ENCODE results near the gene ZFYVE9.
A peak's percentile ranks its signal among the peaks of the same experiment; 100 is the strongest.
"Not testable (repeated sequence)": the region's sequence is repeated elsewhere in the genome, so short reads cannot be mapped to it uniquely, and the experiment has no call there.

ZFYVE9 gene

DNA sequence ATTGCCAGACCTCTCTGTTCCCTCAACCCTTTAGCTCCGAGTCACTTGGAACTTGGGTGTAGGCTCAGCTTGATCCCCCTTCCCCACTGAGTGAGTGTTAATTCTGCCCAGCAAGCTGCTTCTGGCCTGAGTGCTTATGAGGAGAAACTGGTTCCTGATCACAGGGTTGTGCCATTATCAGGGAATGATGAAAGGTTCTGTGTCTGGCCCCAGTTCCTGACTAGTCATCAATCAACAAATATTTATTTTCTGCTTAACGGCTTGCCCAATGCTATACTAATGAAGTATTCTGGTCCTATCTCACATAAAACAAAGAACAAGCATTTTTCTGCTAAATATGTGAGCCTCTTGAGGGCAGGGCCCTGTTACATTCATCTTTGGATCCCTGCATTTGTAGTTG is 203.4 kb downstream of the ZFYVE9 start:
- no peak for DNase-seq

DNA sequence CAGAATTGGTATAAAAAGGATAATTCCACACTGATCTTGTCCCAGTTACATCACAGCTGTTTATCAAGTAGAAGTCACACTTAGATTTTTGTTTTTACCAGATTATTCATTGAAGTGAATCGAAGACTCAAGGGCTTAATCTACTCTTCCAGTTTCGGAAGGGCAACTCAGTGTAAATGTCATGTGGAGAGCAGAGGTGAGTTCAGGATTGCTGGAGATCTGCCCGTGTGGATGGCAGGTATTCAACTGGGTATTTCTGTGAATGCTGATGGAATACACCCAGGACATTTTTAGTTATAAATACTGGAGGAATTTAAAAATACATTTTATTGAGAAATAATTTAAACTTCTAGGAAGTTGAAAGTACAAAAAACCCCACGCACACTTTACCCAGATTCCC is 204.8 kb downstream of the ZFYVE9 start:
- no peak for DNase-seq

DNA sequence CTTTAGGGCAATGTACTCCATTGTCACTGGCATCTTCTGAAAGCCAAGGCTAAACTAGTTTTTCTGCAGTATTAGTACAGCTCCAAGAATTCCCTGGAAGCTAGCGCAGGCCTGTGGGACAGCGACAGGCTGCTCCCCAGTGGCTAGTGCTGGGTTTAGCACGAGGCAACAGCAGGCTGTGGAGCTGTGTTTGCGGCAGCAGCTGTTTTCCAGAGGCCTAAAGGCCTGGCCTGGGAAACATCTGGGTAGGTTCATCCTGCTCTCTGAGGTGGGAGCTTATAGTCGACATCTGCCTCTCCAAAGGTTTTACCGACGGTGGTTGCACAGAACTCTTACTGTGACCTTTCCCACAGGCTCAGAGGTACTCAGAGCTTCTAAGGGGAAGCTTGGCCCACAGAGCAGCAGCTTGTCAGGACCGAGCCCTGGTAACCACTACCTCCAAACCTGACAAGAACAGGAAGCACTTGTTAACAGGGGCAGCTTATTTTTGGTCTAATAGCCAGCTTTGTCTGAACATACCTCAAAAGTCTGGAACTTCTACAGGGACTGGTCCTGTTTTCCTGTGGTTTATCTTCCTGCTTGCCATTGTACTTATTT is 206.9 kb downstream of the ZFYVE9 start:
- DNase-seq, result no peak

DNA sequence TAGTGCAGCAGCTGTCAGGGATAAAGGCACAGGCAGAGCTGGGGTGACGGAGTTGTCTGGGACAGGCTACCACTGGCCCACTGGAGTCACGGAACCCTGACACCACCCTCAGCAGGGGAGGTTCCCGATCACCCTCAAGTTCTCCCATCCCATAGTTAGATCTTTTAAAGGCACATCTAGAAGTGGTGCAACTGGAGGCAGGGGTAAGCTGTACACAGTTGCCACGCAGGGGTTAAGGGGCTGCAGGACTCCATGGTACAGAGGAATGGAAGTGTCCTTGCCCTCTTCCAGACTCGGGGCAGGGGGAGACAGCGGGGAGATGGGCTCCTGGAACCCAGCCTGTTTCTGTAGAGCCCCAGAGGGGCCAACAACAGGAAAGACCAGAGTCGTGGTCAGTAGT is 210.8 kb downstream of the ZFYVE9 start:
- DNase-seq, result no peak

DNA sequence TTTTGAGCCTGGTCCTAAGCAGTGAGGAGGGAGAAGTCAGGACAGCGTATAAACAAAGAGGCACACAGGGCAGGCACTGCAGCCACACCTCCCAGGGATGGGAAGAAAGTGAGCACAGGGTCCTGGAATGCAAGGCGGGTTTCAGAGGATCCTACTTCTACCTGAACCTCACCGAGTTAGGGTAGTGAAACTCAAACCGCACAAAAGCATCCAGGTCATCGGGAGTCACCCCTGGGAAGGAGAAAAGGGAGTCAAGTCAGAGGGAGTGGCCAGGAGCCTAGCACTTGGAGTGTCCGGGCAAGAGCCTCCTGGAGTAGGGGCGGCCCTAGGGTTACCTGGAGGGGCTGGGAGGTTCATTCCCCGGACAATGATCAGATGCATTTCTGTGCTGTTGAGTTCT is 213.5 kb downstream of the ZFYVE9 start:
- no peak for DNase-seq

DNA sequence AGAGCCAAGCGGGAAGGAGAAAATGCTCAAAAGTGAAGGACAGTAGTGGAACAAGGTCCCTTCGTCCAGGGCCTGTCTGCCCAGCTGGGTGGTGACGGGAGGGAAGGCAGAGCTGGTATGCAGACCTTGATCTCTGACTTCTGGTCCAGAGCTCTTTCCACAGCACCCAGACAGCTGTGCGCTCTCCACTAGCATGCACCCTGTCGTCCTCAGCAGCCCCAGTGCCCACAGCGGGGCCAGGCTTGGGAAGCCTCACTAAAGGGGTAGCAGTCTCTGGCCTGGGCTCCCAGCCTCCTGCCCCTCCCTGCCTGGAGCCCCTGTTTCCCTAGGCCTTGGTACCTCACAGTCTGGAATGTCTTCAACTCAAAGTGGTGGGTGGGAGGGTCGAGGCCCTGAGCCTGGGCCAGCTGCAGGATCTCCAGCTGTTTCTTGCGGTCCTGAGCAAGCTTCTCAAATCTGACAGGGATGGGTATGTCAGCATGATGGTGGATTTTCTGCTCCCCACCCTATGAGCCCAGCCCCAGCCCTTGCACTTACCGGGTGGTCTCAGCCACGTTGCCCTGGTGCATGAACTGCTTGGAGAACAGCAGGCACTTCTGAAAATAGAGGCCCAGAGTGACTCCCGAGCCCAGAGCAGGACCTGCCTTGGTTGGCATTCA is 214.1 kb downstream of the ZFYVE9 start:
- DNase-seq, result no peak

DNA sequence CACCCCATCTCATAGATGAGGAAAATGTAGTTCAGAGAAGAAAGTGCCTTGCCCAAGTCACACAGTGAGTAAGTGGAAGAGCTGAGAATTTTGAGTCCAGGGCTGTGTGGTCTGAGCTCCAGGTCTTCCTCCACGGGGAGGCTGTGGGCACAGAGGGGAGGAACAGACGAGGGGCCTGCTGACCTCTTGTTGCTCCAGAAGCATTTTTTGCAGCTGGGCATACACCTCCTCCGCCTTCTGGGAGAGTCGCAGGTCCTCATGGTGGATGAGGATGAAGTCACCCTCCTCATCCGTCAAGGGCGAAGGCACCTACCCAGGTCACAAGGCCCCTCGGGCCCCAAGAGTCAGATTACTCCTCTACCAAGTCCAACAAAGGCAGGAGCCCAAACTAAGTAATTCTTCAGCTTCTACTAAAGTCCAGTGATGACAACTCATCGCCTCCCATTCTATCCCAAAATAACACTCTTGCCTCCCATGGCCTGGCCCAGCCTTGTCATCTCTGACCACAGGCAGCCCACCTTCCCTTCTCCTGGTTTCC is 215.0 kb downstream of the ZFYVE9 start:
- no peak for DNase-seq

DNA sequence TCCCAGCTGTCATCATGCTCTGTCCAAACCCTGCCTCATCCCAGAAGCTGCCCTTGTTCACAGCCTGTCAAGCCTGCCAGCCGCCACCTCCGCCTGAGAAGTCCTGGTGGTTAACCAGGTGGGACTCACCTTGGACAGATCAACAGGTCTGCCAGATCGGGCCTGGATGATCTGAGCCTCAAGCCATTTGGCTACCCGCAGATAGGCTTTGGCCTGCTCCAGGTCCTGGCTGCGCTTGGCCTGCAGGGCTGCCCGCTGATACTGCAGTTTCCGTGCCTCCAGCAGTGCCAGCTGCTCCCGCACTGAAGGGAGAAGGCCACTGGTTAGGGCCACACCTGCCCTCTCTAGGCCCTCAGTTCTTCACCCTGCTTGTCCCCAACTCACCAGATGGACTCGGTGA is 215.5 kb downstream of the ZFYVE9 start:
- DNase-seq, result no peak

DNA sequence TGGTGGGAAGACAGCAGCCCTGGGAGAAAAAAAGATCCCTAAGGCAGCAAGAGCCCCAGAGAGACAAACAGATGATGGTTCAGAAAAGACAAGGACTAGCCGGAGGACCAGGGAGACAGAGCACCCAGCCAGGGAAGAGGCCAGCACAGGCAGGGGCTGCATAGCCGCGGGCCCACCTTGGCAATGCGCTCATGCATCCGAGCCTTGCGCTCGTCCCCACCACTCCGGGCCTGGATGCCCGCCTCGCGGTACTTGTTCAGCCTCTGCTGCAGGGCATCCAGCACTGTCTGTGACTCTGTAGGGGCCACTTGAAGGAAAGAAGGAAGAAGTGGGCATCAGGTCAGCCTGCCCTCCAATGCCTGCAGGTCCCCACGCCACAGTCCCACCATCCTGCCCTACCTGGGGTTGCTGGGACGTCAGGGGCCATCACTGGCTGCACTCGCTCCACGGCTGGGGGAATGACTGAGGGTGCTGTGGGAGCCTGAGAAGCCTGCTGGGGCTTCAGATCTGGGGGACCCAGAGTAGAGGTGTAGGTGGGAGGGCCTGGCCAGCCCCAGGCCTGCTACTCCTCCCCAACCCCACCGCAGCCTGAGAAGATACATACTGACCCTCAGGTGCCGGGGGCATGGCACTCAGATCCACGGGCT is 217.1 kb downstream of the ZFYVE9 start:
- no peak for DNase-seq

DNA sequence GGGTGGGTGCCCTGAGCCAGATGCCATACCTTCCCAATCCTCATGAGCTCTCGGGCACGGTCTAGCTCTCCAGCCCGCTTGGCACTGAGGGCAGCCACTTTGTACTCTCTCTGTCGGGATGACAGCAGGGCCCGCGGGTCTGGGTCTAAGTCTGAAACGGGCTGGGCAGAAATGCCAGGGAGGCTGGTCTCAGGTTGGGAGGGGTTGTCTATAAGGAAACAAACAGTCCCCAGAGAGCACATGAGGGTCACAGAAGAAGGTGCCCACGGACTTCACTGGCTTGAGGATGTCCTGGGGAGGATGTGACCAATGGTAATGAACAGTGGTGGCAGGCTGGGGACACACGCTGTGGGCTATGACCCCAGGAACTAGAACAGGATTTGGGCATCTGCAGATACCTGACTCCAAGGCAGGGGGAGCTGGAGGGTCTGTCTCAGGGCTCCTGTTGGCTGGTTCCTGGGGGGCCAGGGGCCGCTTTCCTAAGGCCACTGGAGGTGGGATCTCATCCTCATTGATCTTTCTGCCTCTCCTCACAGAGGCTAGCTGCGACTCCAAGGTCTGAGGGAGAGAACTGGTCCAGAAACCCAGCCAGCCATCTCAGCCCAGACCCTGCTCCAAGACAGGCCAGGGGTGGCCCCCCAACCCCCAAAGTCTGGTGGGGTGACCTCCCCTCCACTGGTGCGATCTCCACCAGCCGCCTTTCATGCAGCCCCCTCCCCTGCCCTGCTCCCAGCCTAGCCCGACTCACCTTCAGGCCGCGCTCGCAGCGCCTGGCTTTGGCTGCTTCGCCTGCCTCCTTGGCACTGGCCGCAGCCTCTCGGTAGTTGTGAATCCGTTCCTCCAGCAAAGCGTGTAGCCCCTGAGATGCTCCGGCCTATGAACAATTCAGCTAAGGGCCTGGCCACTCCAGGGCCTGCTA is 218.0 kb downstream of the ZFYVE9 start:
- DNase-seq, result no peak

DNA sequence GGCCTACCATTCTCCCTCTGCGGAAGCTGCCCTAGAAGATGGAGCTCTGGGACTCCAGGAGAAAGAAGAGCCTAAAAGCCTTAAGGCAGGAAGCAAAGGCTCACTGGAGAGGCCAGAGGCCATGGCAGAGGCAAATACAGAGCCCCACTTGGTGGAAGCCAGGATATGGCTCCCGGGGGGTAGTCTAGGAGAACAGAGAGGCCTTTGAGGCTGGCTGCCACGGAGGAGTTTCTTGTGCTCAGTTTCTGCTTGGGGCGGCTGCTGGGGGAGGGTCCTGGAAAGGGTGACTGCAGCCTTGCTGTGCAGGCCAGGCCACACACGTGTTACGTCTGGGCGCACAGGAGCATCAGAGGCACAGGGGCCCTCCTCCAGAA is 218.7 kb downstream of the ZFYVE9 start:
- DNase-seq, result no peak

DNA sequence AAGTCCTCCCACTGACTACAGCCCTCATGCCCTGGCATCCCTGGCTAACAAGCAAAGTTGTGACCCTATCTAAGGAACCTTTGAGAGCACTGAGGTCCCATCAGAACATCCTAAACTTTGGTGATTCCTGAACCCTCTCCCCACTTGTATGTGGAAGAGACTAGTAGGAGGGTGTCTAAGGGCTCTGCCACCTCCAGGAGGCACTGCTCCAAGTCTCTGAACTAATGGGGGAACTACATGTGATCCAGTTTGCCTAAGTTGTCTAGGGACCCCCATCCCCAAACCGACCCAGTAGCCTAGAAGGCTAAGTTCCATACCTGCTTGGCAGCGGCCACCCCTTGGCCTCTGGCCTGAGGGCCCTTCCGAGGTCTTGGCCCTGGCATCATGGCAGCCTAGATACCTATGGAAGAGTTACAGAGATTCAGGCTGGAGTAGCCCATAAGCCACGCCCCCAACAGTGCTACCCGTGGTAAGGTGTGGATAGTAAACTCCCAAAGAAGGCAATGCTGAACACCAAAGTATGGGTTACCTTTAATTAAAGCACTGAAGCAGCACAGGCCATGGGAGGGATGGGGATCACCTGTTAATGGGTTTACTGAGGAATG is 222.4 kb downstream of the ZFYVE9 start:
- DNase-seq, result no peak

DNA sequence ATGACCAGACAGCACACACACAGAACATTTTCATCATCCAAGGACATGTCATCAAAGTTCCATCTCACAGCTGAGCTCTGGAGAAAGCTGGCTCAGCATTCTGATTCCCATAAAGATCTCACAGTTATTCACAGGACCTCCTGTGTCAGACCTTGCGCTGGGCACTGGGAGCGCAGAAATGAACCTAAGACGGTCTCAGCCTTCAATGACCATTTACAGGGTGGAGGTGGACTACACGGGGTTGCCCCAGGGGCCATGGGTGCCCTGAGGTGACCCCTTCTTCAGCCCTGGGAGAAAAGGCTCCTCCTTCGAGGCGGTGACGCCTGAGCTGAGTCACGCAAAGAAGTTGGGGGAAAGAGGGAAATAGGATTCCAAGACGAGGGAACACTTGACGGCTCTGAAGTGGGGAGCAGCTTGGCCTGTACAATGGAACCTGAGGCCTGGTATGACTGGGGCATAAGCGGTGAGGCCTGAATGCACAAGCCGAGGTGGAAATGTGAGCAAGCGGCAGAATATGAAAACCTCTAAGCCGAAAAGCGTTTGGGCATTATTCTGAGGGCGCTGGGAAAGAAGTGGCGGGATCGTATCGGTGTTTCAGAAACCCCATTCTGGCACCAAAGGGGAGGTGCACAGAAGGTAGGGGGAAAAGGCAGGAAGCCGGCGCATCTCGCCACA is 223.3 kb downstream of the ZFYVE9 start:
- no peak for DNase-seq

DNA sequence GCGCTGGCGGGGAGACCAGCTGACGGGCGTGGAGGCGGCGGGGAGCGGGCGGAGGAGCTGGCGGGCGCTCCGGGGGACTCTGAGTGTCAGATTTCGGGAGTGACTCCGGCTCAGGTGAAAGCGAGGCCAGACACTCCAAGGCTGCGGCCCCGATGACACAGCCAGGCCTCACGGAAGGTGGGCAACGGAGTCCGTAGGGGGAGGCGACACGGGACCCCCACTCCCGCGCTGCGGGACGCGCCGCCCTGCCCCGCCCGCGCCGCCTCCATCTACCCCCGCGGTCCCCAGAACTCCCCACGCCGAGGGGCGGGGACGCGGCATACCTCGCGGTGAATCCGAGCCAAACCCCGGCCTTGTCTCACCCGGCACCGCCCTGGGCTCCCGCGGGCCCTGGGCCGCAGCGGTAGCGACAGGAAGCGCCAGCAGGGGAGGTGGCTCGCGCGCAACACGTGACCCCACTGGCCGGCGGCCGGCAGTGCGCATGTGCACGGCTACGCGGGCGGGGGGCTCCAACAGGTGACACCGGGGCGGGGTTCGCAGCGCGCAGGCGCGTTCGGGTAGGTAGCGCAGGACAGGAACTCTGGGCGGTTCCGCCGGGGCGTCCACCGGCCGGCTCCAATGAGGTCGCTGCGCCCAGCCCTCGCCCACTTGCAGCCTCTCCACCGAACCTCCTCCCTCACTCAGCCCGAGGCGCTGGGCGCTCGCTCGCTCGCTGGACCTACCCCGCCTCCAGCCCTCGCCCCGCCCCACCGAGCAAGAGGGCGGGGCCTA is 224.0 kb downstream of the ZFYVE9 start, which contains the start of gene CC2D1B:
Gene CC2D1B (minus strand): TSS at position 460 of the 771 bp plus-strand sequence. CDS start 1,585 bp downstream, outside the sequence.
- DNase-seq, result peak; percentile 100

DNA sequence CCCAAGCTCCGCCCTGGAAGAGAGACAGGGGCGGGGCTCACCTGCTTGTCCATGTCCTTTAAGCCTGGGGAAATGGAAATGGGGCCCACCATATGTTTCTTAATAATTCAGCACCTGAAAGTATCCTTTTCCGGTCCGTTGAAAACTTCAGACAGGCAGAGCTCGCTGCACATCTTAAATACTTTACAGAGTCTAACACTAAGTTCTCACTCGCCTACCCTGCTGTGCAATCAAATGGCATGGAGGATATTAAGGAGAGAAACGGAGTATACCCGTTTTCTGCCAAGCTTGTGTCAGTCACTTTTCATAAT is 224.6 kb downstream of the ZFYVE9 start:
- DNase-seq, result no peak

DNA sequence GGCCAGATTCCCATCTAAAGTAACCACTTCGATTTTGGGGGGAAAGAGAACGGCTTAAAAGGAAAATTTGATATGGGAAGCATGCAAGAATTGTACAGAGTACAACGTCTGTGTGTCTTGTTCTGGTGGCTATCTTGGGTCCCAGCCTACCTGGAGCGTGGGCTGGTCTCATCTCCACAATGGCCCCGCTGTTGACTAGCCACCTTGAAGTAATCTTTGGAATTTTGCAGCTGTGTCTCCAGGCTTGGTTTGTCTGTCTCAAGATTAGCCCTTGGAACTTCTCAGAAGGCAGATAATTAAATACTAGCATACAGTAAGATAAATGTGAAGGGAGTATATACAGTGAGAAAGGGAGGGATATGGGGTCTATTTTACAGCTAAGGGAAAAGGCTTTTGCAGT is 225.4 kb downstream of the ZFYVE9 start:
- no peak for DNase-seq

DNA sequence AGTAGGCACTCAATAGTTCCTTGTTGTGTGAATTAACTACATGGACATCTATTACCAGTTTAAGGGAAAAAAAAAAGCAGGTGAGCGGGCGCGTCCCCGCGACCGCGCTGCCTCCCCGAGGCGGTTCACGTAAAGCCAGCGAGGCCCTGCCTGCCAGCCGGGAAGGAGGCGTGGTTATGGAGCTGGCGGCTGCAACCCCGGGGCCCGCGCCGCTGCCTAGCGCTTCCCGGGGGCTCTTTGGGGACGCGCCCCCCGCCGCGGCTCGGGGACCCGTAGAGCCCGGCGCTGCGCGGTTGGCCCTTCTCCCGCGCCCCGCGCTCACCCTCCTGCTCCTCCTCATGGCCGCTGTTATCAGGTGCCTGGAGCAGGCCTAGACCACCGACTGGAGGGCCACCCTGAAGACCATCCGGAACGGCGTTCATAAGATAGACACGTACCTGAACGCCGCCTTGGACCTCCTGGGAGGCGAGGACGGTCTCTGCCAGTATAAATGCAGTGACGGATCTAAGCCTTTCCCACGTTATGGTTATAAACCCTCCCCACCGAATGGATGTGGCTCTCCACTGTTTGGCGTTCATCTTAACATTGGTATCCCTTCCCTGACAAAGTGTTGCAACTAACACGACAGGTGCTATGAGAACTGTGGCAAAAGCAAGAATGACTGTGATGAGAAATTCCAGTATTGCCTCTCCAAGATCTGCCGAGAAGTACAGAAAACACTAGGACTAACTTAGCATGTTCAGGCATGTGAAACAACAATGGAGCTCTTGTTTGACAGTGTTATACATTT is 226.7 kb downstream of the ZFYVE9 start:
- DNase-seq, result no peak

DNA sequence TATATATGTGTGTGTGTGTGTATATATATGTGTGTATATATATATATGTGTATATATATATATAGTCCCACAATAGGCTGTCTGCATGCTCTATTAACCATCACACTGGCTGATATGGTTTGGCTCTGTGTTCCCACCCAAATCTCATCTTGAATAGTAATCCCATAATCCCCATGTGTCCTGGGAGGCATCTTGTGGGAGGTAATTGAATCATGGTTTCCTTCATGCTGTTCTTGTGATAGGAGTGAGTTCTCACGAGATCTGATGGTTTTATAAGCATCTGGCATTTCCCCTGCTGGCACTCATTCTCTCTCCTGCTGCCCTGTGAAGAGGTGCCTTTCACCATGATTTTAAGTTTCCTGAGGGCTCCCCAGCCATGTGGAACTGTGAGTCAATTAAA is 228.0 kb downstream of the ZFYVE9 start:
- DNase-seq, result not testable (repeated sequence)

DNA sequence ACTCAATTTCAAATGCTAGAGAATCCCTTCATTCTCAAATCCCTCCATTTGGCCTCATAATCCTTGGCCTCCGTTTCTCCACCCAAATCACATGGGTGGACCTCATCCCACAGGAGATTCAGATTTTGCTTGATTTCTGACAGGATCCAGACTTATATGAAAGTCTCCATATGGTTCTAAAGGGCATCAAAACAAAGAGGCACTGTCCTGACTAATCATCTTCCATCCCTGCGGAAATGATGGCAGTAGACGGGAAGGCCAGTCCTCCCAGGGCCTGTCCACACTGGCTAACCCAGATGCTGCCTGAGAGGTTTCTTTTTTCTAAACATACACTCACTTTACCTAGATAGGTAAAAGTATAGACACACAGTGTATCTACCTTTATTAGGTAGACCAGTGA is 243.5 kb downstream of the ZFYVE9 start:
- no peak for DNase-seq

DNA sequence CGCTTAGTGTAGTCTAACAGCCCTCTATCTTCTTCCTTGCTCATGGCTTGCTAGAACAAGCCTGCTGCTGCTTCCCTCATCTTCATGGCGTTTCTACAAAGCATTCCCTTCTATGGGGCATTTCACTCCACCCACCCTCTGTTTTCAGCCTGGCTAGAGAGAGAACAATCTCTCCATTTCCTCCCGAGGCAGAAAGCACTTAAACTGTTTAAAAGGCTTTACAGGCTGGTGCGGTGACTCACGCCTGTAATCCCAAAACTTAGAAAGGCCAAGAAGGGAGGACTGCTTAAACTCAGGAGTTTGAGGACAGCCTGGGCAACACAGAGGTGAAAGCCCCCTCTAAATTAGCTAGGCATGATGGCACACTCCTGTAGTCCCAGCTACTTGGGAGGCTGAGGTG is 244.6 kb downstream of the ZFYVE9 start:
- DNase-seq, result no peak

DNA sequence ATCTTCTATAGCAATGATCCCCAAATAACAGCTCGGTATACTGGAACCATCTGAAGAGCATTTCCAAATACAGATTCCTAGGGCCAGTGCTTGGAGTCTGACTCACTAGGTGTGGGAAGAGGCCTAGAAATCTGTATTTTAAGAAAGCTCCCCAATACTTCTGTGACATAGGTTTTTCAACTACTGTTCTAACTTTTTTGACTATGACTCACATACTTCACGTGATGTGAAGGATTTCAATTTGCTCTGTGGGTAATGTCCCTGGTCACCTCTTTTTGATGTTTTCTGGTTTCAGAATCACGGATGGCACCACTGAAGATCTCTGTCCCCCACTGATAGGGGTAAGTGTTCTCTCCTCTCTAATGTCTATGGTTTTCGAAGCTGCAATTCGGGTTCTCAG is 251.3 kb downstream of the ZFYVE9 start:
- DNase-seq, result no peak
